ENCODE measurements around the gene DTX1. TPM values are rescaled to one million over a fixed set of nuclear protein-coding genes. Genes with fewer than 3 reads are reported as not detected.

DTX1 gene
- polyA plus RNA-seq, 4 donors, result 10.6 to 16.5 (median 14.9) TPM

DNA sequence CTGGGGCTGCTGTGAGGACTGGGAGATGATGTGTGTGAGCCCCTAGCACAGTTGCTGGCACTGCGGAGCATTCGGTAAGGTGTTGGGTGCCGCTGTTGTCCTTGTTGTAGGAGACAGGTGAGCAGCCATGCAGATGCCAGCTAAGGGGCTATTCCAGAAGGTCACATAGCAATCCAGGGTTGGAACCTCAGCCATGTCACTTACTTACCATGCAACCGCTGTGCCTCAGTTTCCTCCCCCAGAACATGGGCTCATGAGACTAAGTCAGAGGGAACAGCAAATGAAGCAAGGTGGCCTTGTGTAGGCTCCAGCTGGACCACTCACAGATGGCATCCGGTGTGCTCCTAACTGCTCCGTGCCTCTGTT lies 13.2 kb downstream of the DTX1 start:
- no peak for DNase-seq (ENCODE audit: low read depth in 4 of 4, low spot score in 2 of 4)

DNA sequence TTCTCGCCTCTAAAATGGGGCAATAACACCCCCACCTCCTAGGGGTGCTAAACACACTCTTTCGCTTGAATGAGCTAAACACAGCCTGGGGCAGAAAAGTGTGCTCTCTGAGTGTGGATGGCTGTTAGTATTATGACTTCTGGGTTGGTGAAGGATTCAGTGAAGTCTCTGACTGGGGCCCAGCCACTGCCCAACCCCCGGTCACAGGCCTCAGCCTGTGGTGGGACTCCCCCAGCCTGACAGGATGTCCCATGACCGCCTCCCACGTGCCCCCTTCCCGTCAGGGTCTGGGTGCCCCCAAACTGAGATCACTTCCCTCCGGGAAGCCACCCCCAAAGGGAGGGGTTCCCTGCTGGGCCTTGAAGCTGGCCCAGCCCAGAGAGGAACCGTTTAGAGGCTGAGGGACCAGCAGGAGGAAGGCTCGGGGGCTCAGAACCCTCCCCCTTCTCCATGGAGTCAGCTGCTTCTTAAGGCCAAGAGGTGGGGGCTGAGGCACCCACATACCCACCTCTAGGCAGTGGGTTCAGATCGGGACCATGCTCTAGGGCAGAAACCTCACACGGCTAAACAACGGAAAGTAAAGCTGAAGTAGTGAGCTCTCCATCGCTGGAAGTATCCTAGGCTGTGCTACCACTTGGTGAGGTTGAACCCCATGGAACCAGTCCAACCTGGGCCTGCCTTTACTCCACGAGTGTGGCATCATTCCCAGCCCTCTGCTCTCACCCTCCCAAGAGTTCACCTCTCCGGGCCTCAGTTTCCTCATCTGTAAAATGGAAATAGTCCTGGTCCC lies 13.8 kb downstream of the DTX1 start:
- no peak for DNase-seq (ENCODE audit: low read depth in 4 of 4, low spot score in 2 of 4)

DNA sequence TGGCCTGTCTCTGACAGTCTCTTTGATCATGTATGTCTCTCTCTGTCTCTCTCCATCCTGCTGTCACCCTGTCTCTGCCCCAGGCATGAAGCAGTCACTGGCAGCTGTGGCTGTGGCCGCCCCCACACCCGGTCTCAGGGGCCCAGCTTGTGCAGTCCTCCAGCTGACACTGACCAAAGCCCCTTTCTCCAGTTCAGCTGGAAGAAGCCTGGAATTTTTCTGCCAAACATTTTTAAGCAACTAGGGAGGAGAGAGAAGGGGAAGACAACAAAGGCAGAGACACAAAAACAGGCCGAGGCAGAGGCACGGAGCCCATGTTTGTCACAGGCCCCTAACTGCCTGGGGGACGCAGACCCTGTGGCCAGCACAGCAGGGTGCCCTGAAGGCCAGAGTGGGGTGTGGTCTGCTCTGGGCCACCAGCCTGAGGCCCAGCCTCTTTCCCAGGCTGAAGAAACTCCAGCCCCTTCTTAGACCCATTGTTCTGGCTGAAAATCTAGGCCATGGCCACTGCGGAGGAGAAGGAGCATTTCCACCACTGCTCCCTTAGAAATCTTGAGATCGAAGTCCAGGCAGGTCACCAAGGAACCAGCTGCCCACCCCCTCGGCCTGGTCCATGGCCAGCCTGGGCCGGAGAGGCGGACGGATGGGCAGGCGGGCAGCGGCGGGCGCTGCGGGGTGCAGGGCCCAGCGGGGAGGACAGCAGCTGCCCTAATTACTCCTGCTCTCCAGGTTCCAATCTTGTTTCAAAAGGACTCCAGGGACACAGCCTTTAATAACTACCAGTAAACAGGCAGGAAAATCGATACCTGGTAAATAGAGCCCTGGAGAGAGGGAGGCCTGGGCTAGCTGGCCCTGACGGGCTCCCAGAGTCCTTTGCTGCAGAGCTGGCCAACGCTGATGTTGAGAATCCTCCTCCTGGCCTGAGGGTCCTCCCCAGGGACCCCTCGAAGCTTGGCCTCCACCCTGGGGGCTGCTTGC lies 14.9 kb downstream of the DTX1 start:
- no peak for DNase-seq (ENCODE audit: low read depth in 4 of 4, low spot score in 2 of 4)

DNA sequence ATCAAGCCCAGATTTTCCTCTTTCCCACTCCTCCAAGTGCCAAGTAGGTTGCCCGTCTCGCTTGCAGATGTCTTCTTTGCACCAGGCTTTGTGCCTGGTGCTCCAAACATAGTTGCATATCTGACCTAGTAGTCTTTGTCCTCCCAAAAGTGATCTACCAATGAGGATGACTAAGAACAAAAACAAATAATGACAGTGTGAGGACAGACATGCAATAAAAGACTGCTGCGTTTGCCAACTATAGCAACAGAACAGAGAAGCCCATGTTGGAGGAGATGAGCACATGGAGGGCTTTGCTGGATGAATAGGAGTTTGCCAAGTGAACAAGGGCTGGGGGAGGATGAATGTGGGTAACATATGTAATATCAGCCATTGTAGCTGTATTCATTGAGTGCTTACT lies 15.6 kb downstream of the DTX1 start:
- DNase-seq (ENCODE audit: low read depth in 4 of 4, low spot score in 2 of 4), result no peak

DNA sequence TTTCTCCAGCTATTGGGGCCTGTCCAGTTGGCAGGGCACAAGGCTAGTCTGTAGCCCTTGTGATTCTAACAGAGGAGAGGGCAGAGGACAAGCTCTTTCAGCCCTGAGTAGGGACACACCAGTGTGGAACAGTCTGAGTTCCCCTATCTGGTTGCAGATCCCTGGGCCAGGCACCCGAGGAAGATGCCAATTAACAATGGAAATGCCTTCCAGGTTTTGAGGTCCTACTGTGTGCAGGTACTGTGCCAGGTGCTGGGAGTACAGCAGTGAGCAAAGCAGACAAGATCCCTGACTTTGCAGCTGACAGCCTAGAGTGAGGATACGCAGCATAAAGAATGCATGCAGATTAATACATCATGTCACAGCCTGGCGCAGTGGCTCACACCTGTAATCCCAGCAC lies 17.1 kb downstream of the DTX1 start:
- no peak for DNase-seq (ENCODE audit: low read depth in 4 of 4, low spot score in 2 of 4)

DNA sequence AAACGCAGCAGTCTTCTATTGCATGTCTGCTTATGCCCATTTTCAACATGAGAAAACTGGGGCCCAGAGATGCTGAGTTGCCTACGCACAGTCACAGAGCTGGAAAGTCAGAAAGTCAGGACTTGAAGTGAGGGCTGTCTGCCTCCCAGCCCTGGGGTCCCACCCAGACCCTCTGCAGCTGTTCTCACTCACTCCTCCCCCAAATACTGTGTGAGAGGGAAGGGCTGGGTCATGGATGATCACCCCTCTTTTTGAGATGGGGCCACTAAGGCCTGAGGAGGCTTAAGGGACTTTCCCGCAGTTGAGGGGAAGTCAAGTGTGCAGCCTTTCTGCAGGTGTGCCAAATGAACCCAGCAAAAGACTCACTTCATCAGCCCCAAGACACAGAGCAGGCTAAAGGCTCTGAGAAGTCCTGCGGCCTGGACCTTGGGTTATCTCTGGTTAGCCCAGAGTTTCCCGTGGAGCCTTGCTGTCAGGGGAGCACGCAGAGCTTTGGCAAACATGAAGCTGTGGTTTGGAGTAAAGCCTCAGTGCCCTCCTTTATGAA lies 18.7 kb downstream of the DTX1 start:
- no peak for DNase-seq (ENCODE audit: low read depth in 4 of 4, low spot score in 2 of 4)

DNA sequence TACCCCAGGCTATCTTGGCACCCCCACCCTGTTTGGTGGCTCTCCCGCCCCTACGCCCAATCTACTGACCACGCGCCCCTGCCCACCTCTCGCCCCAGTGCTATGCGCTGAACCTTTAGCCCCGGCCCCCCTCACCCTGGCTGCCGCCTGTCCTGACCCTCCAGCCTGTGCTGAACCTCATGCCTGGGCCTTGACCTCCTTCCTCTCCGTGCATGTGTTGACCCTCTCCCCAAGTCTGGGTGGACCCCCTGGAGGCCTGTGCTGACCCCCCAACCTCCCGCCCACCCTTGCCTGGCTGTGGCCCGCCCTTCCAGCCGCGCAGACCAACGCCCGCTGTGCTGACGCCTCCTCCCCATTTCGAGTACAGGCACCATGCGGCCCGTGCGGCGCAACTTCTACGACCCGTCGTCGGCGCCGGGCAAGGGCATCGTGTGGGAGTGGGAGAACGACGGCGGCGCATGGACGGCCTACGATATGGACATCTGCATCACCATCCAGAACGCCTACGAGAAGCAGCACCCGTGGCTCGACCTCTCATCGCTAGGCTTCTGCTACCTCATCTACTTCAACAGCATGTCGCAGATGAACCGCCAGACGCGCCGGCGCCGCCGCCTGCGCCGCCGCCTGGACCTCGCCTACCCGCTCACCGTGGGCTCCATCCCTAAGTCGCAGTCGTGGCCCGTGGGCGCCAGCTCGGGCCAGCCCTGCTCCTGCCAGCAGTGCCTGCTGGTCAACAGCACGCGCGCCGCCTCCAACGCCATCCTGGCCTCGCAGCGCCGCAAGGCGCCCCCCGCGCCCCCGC lies 20.7 kb downstream of the DTX1 start:
- no peak for DNase-seq (ENCODE audit: low read depth in 4 of 4, low spot score in 2 of 4)

DNA sequence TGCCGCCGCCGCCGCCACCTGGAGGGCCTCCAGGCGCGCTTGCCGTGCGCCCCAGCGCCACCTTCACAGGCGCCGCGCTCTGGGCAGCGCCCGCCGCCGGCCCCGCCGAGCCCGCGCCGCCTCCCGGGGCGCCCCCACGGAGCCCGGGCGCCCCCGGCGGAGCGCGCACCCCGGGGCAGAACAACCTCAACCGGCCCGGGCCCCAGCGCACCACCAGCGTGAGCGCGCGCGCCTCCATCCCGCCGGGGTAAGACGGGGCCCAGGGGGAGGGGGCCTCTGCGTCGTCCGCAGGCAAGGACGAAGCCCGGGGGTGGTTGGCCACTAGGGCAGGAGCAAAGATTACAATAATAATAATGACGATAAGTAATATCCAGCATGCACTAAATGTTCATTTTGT lies 21.3 kb downstream of the DTX1 start:
- DNase-seq (ENCODE audit: low read depth in 4 of 4, low spot score in 2 of 4), result no peak

DNA sequence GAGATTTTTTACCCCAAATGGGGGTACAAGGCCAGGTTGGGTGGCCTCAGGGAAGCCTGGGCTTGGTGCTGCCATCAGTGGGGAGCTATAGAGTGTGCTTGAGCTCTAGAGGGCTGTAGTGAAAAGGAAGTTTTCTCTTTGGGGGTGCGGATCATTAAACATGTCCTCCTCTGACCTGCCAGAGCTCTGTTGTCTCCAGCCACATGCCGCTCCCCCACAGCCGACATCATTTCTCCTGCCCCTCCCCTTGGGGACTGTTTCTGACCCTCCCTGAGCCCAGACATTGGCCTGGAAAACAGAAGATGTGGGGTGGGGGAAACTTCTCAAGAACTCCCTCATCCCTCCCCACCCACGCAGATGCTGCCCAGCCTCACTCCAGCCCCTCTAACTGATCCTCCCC lies 25.3 kb downstream of the DTX1 start:
- no peak for DNase-seq (ENCODE audit: low read depth in 4 of 4, low spot score in 2 of 4)

DNA sequence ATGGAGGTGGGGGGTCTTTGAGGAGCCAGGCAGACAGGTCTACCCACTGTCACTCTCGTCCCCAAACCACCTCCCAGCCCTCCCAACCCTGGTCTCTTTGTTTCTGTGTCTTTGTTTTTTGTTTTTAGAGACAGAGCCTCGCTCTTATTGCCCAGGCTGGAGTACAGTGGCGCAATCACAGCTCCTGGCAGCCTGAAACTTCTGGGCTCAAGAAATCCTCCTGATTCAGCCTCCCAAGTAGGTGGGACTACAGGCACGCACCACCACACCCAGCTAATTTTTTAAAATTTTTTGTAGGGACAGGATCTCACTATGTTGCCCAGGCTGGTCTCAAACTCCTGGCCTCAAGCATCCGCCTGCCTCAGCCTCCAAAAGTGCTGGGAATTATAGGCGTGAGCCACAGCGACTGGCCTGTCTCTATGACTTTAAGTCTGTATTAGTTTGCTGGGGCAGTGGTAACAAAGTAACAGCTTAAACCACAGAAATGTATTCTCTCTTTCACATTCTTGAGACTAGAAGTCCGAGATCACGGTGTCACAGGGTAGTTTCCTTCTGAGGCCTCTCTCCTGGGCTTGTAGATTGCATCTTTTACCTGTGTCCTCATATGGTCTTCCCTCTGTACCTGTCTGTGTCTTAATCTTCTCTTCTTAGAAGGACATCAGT lies 26.1 kb downstream of the DTX1 start:
- no peak for DNase-seq (ENCODE audit: low read depth in 4 of 4, low spot score in 2 of 4)

DNA sequence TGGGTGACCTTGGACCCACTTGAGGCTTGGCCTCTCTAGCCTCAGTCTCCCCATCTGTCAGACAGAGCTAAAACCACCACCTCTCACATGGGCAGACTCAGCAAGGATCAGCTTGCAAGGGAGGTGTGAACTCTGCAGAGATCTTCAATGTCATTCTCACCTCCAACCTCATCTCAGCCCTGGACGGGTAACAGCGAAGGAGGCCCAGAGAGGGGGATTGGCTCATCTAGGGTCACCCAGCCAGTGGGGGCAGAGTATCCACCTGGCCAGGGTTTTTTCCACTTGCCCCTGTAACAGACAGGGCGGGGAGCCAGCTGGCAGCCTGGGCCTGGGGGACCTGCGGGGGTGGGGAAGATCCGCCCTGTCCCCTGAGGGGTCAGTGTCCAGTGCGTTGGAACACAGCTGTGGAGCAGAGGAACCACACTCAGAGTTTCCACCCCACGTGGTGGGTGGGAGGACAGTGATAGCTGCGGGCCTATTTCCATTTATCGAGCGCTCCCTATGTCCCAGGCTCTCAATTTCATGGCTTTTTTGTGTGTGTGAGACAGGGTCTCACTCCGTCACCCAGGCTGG lies 27.4 kb downstream of the DTX1 start:
- no peak for DNase-seq (ENCODE audit: low read depth in 4 of 4, low spot score in 2 of 4)

DNA sequence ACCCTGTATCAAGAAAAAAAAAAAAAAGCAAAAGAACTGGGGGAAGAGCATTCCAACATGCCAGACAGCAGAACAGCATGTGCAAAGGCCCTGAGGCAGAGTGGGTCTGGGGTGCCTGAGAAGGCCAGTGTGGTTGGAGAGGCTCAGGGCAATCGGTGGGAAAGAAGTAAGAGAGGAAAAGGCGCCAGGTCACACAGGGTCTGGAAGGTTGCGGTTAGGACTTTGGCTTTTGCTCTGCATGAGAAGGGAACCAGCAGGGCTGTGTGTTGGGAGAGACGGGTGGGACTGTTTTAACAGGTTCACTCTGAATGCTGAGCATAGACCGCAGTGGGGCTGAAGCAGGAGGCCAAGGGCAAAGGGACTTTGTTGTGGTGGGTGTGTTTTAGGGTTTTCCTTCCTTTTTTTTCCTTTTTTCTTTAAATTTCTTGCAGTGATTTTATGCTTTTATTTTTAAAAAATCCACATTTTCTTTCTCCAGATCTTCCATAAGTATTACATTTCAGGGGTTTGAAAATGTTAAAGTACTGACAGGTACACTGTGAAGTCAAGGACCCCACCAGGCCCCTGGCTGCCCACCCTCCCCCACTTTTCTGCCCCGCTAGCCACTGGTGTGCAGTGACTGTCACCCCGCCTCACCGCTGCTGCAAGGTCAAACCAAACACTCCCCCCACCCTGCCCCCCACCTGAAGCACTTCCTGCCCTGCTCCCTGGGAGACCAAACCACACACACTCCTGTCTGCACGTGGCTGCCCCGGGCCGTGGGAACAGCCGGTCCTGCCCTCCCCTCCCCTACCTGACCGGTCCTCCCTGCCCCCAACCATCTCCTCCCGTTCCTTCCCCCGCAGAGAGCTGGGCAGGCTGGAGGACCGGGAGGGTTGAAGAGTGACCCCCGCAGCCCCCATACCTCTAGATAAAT lies 30.0 kb downstream of the DTX1 start:
- DNase-seq (ENCODE audit: low read depth in 4 of 4, low spot score in 2 of 4), result no peak

DNA sequence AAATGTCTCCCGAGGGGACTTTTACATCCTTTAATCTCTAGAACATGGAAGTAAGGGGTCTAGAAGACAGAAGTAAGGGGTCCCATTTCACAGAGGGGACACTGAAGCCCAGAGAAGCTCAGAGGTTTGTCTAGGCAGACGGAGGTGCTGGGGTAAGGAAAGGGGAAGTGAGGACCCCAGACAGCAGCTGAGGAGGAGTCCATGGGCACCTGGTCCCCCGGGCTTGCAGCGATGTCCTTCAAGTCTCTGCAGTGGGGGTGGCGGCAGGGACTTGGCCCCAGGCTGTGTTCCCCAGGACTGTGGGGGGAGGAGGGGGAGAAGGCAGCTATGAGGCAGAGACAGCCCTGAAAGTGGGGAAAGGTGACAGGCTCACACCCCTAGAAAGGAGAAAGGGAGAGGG lies 30.7 kb downstream of the DTX1 start:
- DNase-seq (ENCODE audit: low read depth in 4 of 4, low spot score in 2 of 4), result no peak

DNA sequence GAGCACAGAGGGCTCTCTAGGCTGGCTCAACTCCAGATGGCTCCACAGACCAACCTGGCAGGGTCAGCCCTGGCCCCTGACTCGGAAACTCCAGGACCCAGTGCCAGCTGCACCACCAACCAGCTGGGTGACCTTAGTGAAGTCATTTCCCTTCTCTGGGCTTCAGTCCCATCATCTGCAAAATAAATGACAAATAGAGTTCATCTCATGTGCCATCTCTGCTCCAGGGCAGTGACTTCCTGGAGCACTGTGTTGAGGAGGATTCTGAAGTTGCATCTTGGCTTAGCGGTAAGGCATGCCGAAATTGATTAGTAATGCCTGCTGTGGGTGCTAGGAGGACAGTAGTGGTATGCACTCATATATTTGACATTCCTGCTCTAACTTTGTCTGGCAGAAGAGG lies 31.5 kb downstream of the DTX1 start:
- DNase-seq (ENCODE audit: low read depth in 4 of 4, low spot score in 2 of 4), result no peak

DNA sequence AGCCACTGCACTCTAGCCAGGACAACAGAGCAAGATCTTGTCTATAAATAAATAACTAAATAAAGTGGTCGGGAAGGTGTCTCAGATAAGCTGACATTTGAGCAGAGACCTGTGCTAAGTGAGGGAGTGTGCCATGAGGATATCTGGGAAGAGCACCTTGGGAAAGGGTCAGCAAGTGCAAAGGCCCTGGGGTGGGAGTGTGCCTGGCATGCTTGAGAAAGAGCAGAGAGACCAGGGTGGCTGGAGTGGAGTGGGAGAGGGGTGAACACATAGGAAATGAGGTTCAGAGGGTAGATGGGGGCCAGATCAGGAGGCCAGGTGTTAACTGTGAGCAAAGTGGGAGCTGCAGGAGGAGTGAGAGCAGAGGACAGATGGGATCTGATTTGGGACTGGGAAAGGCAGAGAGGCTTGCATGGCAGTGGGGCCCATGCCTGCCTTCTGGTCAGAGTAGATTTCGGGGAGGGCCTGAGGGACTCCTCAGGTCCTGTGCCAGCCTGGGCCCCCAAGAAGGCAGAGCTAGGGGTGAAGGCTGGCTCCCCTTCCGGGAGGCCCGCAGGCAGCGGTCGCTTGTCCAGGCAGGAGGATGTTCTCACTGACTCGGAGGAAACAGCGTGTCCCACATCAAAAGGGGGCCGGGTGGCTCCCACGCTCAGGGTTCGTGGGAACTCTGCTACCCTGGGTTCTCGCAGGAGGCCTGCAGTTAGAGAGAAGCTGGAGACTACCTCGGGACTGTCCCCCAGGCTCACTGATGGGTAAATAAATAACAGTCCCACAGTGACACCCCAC lies 32.6 kb downstream of the DTX1 start:
- DNase-seq (ENCODE audit: low read depth in 4 of 4, low spot score in 2 of 4), result no peak

DNA sequence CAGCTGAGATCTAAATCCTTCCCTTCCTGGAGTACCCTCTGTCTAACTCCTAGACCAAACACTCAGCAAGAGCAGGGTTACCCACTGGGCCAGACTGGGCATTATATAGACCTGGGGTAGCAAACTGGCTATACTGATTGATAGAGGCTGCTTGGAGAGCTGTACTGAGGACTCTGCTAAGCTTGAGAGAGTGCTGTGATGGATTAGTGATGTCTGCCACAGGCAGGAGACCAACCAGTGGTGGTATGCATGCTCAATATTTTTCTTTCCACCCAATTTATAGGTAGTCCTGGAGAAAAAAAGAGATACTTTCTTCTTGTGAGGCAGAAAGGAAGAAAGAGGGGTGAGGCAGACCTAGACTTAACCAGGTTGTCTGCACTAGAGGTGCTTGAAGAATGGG lies 33.3 kb downstream of the DTX1 start:
- DNase-seq (ENCODE audit: low read depth in 4 of 4, low spot score in 2 of 4), result no peak

DNA sequence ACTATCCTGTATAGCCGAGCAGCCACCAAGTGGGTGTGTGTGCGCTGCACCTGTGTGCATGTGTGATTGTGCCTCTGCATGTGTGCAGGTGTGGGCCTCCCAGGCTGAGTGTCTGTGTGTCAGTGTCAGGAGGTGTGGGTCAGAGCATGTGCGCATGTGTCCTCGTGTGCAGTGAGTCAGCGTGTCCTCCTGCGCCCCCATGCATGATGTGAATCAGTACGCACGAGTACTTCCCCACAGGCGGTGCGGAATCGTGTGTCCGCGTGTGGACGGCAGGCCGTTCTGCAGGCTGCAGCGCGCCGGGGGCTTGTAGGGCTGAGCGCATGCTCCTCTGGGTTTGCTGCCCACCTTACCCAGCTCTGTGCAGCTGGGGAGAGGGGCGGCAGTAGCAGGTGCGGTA lies 34.2 kb downstream of the DTX1 start:
- DNase-seq (ENCODE audit: low read depth in 4 of 4, low spot score in 2 of 4), result no peak

DNA sequence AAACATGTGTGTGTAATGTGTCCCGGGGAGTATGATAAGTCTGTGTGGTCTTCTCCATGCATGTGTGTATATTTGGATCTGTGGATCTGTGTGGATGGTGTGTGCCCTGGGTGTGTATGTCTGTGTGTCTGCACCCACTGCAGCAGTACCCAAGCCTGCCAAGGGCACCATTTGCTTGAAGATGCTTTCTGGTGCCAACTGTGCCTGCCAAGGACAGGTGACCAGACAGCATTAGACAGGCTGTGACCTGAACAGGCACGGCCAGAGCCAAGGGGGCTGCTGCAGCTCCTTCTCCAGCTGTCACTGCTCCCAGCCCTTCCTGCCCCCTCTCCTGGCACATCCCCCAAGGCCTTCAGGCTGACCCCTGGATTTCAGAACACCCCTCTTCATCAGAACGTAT lies 35.0 kb downstream of the DTX1 start:
- DNase-seq (ENCODE audit: low read depth in 4 of 4, low spot score in 2 of 4), result no peak

Measured in left renal cortex interstitium (tissue), 4 donors.